Fibroblast of lung (primary cell): ENCODE results near the gene AOC1. TPM values are rescaled to one million over a fixed set of nuclear protein-coding genes. Genes with fewer than 3 reads are reported as not detected.

Experiments
- DNase-seq, 2 donors: peaks; one replicate each; pipeline versions ENCODE4 v3.0.0 to v3.0.0-alpha.2; 2010; ENCODE audit warnings: low read depth in 2 of 2
- H2AFZ ChIP-seq: 2 replicates; pipeline ENCODE4 v1.5.1; 2012; ENCODE audit warnings: low read length, control low read depth, inconsistent platforms
- H3K27ac ChIP-seq: 2 replicates; pipeline ENCODE4 v1.5.1; 2011; ENCODE audit warnings: low read length, control low read depth; ENCODE audit not compliant: insufficient read depth
- H3K27me3 ChIP-seq: 2 replicates; pipeline ENCODE4 v1.5.1; 2011; ENCODE audit warnings: mild to moderate bottlenecking, low read length; ENCODE audit not compliant: control insufficient read depth, insufficient read depth
- H3K36me3 ChIP-seq: 2 replicates; pipeline ENCODE4 v1.5.1; 2011; ENCODE audit warnings: low read length; ENCODE audit not compliant: control insufficient read depth, insufficient read depth
- H3K4me1 ChIP-seq: 2 replicates; pipeline ENCODE4 v1.5.1; 2011; ENCODE audit warnings: low read length; ENCODE audit not compliant: control insufficient read depth, insufficient read depth; ENCODE audit errors: extremely low read depth
- H3K4me2 ChIP-seq: 2 replicates; pipeline ENCODE4 v1.5.1; 2011; ENCODE audit warnings: low read length, control low read depth; ENCODE audit not compliant: insufficient read depth; ENCODE audit errors: extremely low read depth
- H3K4me3 ChIP-seq, 4 experiments: fragments of 200-600 bp in 1 of 4; sonication (generic) in 1 of 4; replicated peaks in 1 of 4; 2 replicates each; pipeline ENCODE4 v1.5.1; 2011 to 2016; ENCODE audit warnings: low read length in 4 of 4, low read depth in 3 of 4, mild to moderate bottlenecking in 3 of 4, control low read depth in 2 of 4, inconsistent platforms in 1 of 4, mixed read lengths in 1 of 4; ENCODE audit not compliant: insufficient read depth in 1 of 4; ENCODE audit errors: control extremely low read depth in 1 of 4
- H3K79me2 ChIP-seq: 2 replicates; pipeline ENCODE4 v1.5.1; 2012; ENCODE audit warnings: mild to moderate bottlenecking, low read length, inconsistent platforms; ENCODE audit not compliant: control insufficient read depth, insufficient read depth
- H3K9ac ChIP-seq: 2 replicates; pipeline ENCODE4 v1.5.1; 2011; ENCODE audit warnings: mild to moderate bottlenecking, low read length, control low read depth; ENCODE audit not compliant: insufficient read depth
- H3K9me3 ChIP-seq: 2 replicates; pipeline ENCODE4 v1.5.1; 2012; ENCODE audit warnings: low read depth, low read length; ENCODE audit not compliant: control insufficient read depth, insufficient read depth
- H4K20me1 ChIP-seq: 2 replicates; pipeline ENCODE4 v1.5.1; 2011; ENCODE audit warnings: low read length; ENCODE audit not compliant: control insufficient read depth, insufficient read depth; ENCODE audit errors: extremely low read depth
- EZH2 ChIP-seq: IDR thresholded peaks from 2 replicates; pipeline ENCODE4 v1.5.1; 2012; ENCODE audit warnings: low read length, control low read depth, mild to moderate bottlenecking; ENCODE audit errors: missing control alignments
- polyA minus RNA-seq: library from RNA; depleted of rRNA, polyadenylated mRNA; stranded (reverse); fragments of >200 nt; gene quantifications from 2 replicates; pipeline ENCODE4 v1.2.3, GENCODE V29; 2011; ENCODE audit warnings: low replicate concordance
- polyA plus RNA-seq, 2 donors: library from polyadenylated mRNA; depleted of rRNA in 1 of 2; stranded (reverse) in 1 of 2; unstranded in 1 of 2; fragments of >200 nt; gene quantifications; 2 replicates each; pipeline ENCODE4 v1.2.1, GENCODE V29; 2011 to 2012; ENCODE audit warnings: missing spikeins in 1 of 2
- total RNA-seq: library from RNA; depleted of rRNA; stranded (reverse); fragments of >200 nt; gene quantifications from 2 replicates; pipeline ENCODE4 v1.2.1, GENCODE V29; 2014
- TF ChIP-seq, protein P1 (sequence below), 2 donors: IDR thresholded peaks in 1 of 2; conservative IDR thresholded peaks in 1 of 2; 1 replicate in 1 of 2; 2 replicates in 1 of 2; pipeline ENCODE4 v1.5.1; 2011 to 2012; ENCODE audit warnings: low read length in 2 of 2, control low read depth in 1 of 2, inconsistent platforms in 1 of 2, low read depth in 1 of 2, mild to moderate bottlenecking in 1 of 2

AOC1 gene, protein sequence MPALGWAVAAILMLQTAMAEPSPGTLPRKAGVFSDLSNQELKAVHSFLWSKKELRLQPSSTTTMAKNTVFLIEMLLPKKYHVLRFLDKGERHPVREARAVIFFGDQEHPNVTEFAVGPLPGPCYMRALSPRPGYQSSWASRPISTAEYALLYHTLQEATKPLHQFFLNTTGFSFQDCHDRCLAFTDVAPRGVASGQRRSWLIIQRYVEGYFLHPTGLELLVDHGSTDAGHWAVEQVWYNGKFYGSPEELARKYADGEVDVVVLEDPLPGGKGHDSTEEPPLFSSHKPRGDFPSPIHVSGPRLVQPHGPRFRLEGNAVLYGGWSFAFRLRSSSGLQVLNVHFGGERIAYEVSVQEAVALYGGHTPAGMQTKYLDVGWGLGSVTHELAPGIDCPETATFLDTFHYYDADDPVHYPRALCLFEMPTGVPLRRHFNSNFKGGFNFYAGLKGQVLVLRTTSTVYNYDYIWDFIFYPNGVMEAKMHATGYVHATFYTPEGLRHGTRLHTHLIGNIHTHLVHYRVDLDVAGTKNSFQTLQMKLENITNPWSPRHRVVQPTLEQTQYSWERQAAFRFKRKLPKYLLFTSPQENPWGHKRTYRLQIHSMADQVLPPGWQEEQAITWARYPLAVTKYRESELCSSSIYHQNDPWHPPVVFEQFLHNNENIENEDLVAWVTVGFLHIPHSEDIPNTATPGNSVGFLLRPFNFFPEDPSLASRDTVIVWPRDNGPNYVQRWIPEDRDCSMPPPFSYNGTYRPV
- not detected in 2 replicates for total RNA-seq
- polyA plus RNA-seq = not detected in 2 replicates
- not detected in 2 replicates for polyA plus RNA-seq (2012)
- polyA minus RNA-seq = not detected in 2 replicates

DNA sequence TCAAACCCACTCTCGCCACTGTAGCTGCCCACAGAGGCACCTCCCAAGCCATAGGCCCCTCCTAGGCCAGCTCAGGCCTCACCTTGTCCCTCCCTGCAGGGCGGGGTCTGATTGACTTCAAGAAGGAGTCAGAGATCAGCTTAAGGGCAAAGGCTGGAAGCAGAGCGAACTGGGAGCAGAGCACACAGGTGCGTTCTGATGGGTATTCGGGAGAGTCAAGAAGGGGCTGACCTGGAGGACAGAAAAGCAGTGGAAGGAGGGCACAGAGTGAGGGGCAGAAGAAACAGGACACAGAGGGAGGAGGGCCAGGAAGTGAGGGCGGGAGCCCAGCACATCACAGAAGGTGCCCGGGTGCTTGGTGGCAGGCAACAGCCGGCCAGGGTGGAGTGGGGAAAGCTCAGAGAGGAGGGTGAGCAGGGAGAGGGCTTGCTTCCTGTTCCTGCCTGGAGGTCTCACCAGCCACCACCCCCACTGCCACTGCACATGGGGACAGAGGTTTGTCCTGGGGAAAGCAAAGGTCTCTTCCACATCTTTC is at the start of gene AOC1:
Gene AOC1, plus strand, starts transcription at position 147 of the 535 bp plus-strand sequence. CDS start 3,954 bp downstream, outside the sequence.
- no peaks in the 10 kb centered on the region for H3K36me3 ChIP-seq
- no peaks in the 10 kb centered on the region for H3K79me2 ChIP-seq
- H3K9ac ChIP-seq = no peak within 1 kb of the TSS
- no peaks in the 10 kb centered on the region for H3K9me3 ChIP-seq
- H4K20me1 ChIP-seq = no peaks in the 10 kb centered on the region
- H2AFZ ChIP-seq = no peak within 1 kb of the TSS
- no peak within 1 kb of the TSS for H3K4me2 ChIP-seq
- no peaks in the 10 kb centered on the region for H3K4me1 ChIP-seq
- TF ChIP-seq, protein P1, sequence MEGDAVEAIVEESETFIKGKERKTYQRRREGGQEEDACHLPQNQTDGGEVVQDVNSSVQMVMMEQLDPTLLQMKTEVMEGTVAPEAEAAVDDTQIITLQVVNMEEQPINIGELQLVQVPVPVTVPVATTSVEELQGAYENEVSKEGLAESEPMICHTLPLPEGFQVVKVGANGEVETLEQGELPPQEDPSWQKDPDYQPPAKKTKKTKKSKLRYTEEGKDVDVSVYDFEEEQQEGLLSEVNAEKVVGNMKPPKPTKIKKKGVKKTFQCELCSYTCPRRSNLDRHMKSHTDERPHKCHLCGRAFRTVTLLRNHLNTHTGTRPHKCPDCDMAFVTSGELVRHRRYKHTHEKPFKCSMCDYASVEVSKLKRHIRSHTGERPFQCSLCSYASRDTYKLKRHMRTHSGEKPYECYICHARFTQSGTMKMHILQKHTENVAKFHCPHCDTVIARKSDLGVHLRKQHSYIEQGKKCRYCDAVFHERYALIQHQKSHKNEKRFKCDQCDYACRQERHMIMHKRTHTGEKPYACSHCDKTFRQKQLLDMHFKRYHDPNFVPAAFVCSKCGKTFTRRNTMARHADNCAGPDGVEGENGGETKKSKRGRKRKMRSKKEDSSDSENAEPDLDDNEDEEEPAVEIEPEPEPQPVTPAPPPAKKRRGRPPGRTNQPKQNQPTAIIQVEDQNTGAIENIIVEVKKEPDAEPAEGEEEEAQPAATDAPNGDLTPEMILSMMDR (conservative IDR thresholded peaks at IDR 0.05 in 1 of 2, IDR thresholded peaks at IDR 0.05 in 1 of 2; ENCODE audit: low read depth in 1 of 2, low read length in 2 of 2) = no peak
- TF ChIP-seq EZH2 = no peak
- no peak within 1 kb of the TSS for H3K4me3 ChIP-seq
- H3K27me3 ChIP-seq = no peaks in the 10 kb centered on the region
- no peak for DNase-seq
- no peak within 1 kb of the TSS for H3K27ac ChIP-seq

DNA sequence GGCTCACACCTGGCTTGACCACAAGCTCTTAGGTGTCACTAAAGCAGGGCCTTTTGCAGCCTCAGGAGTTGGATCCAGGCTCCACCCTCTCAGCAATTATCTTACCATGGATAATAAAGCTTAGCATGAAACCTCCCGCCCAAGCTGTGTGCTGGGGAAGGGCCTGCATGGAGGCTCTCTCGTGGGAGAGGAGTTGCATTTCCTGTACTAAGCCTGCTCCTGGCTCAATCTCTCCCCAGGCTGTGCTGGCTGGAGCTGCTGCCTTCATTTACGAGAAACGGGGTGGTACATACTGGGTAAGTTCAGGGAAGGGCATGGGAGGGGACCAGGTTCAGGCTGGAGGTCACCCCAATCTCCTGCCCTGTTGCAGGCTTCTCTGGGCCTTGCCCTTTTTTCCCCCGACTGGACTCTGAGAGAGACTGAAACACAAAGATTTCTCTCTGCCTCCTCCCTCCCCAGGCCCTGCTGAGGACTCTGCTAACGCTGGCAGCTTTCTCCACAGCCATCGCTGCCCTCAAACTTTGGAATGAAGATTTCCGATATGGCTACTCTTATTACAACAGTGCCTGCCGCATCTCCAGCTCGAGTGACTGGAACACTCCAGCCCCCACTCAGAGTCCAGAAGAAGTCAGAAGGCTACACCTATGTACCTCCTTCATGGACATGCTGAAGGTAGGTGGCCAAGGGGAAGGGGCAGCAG is 49.0 kb upstream of the AOC1 start:
- Histone ChIP-seq H3K9ac (no peak overlapping the region), H3K27me3 (peaks cover 15% of the 10 kb centered on the region), H3K79me2 (no peaks in the 10 kb centered on the region), H3K36me3 (no peaks in the 10 kb centered on the region), H3K4me2 (no peak overlapping the region), H4K20me1 (no peaks in the 10 kb centered on the region), H3K9me3 (no peaks in the 10 kb centered on the region), H3K4me3 (no peak overlapping the region), H3K4me1 (no peaks in the 10 kb centered on the region), H3K27ac (no peak overlapping the region), H2AFZ (no peak overlapping the region)
- DNase-seq = no peak
- no peak for TF ChIP-seq EZH2
- TF ChIP-seq, protein P1 (conservative IDR thresholded peaks at IDR 0.05 in 1 of 2, IDR thresholded peaks at IDR 0.05 in 1 of 2; ENCODE audit: low read depth in 1 of 2, low read length in 2 of 2) = no peak
